DOHH2 (cell line): ENCODE data around the gene SYTL5.

Experiments used
- EZH2phosphoT487 ChIP-seq: fragments of 200-600 bp; sonication (generic); IDR thresholded peaks from 2 replicates; pipeline ENCODE4 v1.6.1; 2017; ENCODE audit warnings: borderline replicate concordance, mild to moderate bottlenecking, antibody characterized with exemption, low read length, moderate library complexity, mixed read lengths
- TF ChIP-seq, protein P1 (sequence below): fragments of 200-600 bp; sonication (generic); IDR thresholded peaks from one replicate; pipeline ENCODE4 v1.5.1; 2014; ENCODE audit warnings: antibody characterized with exemption, mild to moderate bottlenecking, low read depth, low read length; ENCODE audit not compliant: poor library complexity, severe bottlenecking

GRCh38 chrX:38178396-38178795 is 172.0 kb downstream of the SYTL5 start:
- TF ChIP-seq, protein P1, sequence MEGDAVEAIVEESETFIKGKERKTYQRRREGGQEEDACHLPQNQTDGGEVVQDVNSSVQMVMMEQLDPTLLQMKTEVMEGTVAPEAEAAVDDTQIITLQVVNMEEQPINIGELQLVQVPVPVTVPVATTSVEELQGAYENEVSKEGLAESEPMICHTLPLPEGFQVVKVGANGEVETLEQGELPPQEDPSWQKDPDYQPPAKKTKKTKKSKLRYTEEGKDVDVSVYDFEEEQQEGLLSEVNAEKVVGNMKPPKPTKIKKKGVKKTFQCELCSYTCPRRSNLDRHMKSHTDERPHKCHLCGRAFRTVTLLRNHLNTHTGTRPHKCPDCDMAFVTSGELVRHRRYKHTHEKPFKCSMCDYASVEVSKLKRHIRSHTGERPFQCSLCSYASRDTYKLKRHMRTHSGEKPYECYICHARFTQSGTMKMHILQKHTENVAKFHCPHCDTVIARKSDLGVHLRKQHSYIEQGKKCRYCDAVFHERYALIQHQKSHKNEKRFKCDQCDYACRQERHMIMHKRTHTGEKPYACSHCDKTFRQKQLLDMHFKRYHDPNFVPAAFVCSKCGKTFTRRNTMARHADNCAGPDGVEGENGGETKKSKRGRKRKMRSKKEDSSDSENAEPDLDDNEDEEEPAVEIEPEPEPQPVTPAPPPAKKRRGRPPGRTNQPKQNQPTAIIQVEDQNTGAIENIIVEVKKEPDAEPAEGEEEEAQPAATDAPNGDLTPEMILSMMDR = no peak
- no peak for TF ChIP-seq EZH2phosphoT487
